Measurements from ENCODE around the gene CFLAR. TPM values are rescaled to one million over a fixed set of nuclear protein-coding genes. Genes with fewer than 3 reads are reported as not detected.
A peak's percentile ranks its signal among the peaks of the same experiment; 100 is the strongest.

CFLAR gene
- total and polyA plus RNA-seq, 2 of the 13 experiments (the other 11 are each of a cell fraction or from before 2014, with no cell fraction given), result 43.8 to 92.1 TPM

GRCh38 chr2:201203916-201204654, 88.1 kb downstream of the CFLAR start (continued):
- TF ChIP-seq ZKSCAN8 (CRISPR knock-in tag; IDR thresholded peaks at IDR 0.05; ENCODE audit: borderline replicate concordance) (no peak), ZNF354B (CRISPR knock-in tag; IDR thresholded peaks at IDR 0.05) (no peak), ZZZ3 (CRISPR knock-in tag; IDR thresholded peaks at IDR 0.05; ENCODE audit: borderline replicate concordance) (no peak), POLR2AphosphoS2 (IDR thresholded peaks at IDR 0.05; ENCODE audit: low read depth, low read length) (no peak)

DNA sequence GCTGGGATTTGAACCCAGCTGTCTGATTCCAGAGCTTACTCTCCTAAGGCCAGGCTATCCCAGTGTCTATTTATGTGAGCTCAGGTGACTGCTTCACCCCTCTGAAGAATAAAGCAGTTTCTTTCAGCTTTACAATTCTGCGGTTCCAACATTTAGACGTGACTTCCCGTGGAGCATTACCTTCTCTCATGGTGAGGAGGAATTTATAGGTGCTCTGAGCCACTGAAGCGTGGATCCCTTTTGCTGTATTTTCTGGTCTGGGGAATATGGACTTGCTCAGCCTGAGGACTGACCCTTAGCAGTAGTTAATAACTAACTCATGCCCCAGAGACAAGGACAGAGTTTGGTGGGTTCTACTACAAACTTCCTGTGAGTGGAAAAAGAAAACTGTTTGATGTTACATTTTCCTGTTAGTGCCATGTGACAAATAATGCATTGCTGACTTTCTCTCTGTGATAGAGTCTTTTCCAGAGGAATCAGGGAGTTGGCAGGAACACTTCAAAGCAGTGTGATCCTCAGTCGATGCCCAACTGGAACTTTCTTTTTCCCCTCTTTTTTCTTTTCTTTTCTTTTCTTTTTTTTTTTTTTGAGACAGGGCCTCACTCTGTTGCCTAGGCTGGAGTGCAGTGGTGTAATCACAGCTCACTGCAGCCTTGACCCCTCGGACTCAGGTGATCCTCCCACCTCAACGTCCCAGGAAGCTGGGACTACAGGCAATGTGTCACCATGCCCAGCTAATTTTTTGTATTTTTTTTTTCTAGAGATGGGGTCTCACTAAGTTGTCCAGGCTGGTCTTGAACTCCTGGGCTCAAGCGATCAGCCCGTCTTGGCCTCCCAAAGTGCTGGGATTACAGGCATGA, 88.9 kb downstream of the CFLAR start:
- Histone ChIP-seq H3K9me3 (ENCODE audit: low read length) (no peaks in the 10 kb centered on the region), H3K9ac (ENCODE audit: insufficient read depth, low read depth, low read length) (peak overlapping the region; percentile 84), H3K27me3 (ENCODE audit: control insufficient read depth in 1 of 2, insufficient read depth in 2 of 2, low read length in 2 of 2) (no peaks in the 10 kb centered on the region), H2AFZ (ENCODE audit: low read length) (peak overlapping the region; percentile 55), H3K4me2 (ENCODE audit: low read depth, low read length) (peak overlapping the region; percentile 73), H4K20me1 (ENCODE audit: insufficient read depth, low read length) (no peaks in the 10 kb centered on the region), H3K27ac (ENCODE audit: extremely low read length, insufficient read depth, low read length) (peak overlapping the region; percentile 97), H3K79me2 (ENCODE audit: insufficient read depth, low read length) (no peaks in the 10 kb centered on the region), H3K4me3 (replicated peaks in 1 of 3; ENCODE audit: insufficient read depth in 1 of 3, low read depth in 2 of 3, low read length in 3 of 3) (peak overlapping the region; percentile 11 to 53 (median 12); a peak in 4 of 6 replicates), H3K4me1 (ENCODE audit: insufficient read depth, low read length) (peaks cover 55% of the 10 kb centered on the region), H3K36me3 (replicated peaks in 1 of 2; ENCODE audit: control insufficient read depth in 1 of 2, insufficient read depth in 2 of 2, low read length in 2 of 2) (peaks cover 18 to 42% of the 10 kb centered on the region in 2 experiments)
- DNase-seq (ENCODE audit: low spot score), result peak; percentile 97
- FAIRE-seq, result peak; percentile 94
- WGBS (ENCODE audit: low lambda C conversion rate), result 16% methylated on average over 9 of the region's 9 CpGs
- intact Hi-C loops (cut with micrococcal nuclease; ENCODE audit: unreplicated experiment) (loop anchor here (1.0 kb wide), 2 partner anchors 22 to 27 kb away; partner anchors contain the start of gene CASP10), in situ Hi-C loops (cut with HindIII; ENCODE audit: extremely low pct_ligation_motif_present, low pct_unique_long_range_greater_than_20kb) (no loop called here)
- ATAC-seq, result peak; percentile 98
- ChIA-PET POLR2A (interaction anchor here (0.7 to 6.2 kb wide), 17 partner anchors 10 to 1883 kb away, joined by 3 to 102 read pairs (median 4); partner anchors contain the start of genes CASP10, CFLAR, NIF3L1 and ORC2), CTCF (ENCODE audit: low intra/inter-chr PET ratio, low total read pairs) (no interaction called here)
- BruUV-seq (replicated peaks), result TSS peak; percentile 22
- TF ChIP-seq YY1 (IDR thresholded peaks at IDR 0.05; ENCODE audit: insufficient read depth, insufficient replicate concordance, low read depth, low read length) (no peak), ZNF781 (CRISPR knock-in tag; IDR thresholded peaks at IDR 0.05; ENCODE audit: borderline replicate concordance, not compliant biosample characterization) (no peak), ZNF382 (CRISPR knock-in tag; IDR thresholded peaks at IDR 0.05; ENCODE audit: borderline replicate concordance) (no peak), MBNL3 (CRISPR knock-in tag; conservative IDR thresholded peaks at IDR 0.05) (0 out of 2 replicates have a peak, but pooled peaks have one; percentile 55), ZNF230 (CRISPR knock-in tag; IDR thresholded peaks at IDR 0.05) (no peak), SRSF4 (IDR thresholded peaks at IDR 0.05; ENCODE audit: low read depth, low read length, poor library complexity, severe bottlenecking) (no peak), THAP7 (CRISPR knock-in tag; IDR thresholded peaks at IDR 0.05) (peak; percentile 4; the same call in 1 of the 2 replicates), STAT5B (CRISPR knock-in tag; IDR thresholded peaks at IDR 0.05) (no peak), TSC22D2 (CRISPR knock-in tag; IDR thresholded peaks at IDR 0.05; ENCODE audit: borderline replicate concordance) (peak; percentile 39), ZSCAN9 (CRISPR knock-in tag; IDR thresholded peaks at IDR 0.05; ENCODE audit: borderline replicate concordance) (peak; percentile 87; the same call in 1 of the 2 replicates), KLF12 (CRISPR knock-in tag; IDR thresholded peaks at IDR 0.05; ENCODE audit: borderline replicate concordance) (0 out of 2 replicates have a peak, but pooled peaks have one; percentile 59), HOXA5 (CRISPR knock-in tag; IDR thresholded peaks at IDR 0.05) (peak; percentile 40; the same call in 1 of the 2 replicates), NONO (IDR thresholded peaks at IDR 0.05) (no peak), NONO (CRISPR knock-in tag; conservative IDR thresholded peaks at IDR 0.05) (peak; percentile 55; the same call in 1 of the 2 replicates), HNRNPL (IDR thresholded peaks at IDR 0.05; ENCODE audit: low read depth, low read length) (no peak), ARID2 (CRISPR knock-in tag; IDR thresholded peaks at IDR 0.05; ENCODE audit: borderline replicate concordance) (peak; percentile 90), ZBTB3 (CRISPR knock-in tag; IDR thresholded peaks at IDR 0.05; ENCODE audit: borderline replicate concordance, low read depth) (peak; percentile 12; the same call in 1 of the 2 replicates)
